HUES6 (cell line): Measurements from ENCODE around the gene LONRF3.
"Not testable (repeated sequence)": the region's sequence is repeated elsewhere in the genome, so short reads cannot be mapped to it uniquely, and the experiment has no call there.

Experiments
- H3K27ac ChIP-seq: 2 replicates; pipeline ENCODE4 v1.7.0; 2013; ENCODE audit warnings: low read depth, mild to moderate bottlenecking, low read length, inconsistent platforms
- H3K27me3 ChIP-seq: 2 replicates; pipeline ENCODE4 v1.6.1; 2013; ENCODE audit warnings: low read length; ENCODE audit not compliant: control insufficient read depth, insufficient read depth
- H3K36me3 ChIP-seq: 2 replicates; pipeline ENCODE4 v1.6.1; 2013; ENCODE audit warnings: low read length; ENCODE audit not compliant: control insufficient read depth, insufficient read depth
- H3K4me1 ChIP-seq: 2 replicates; pipeline ENCODE4 v1.6.1; 2013; ENCODE audit warnings: low read length; ENCODE audit not compliant: control insufficient read depth, insufficient read depth
- H3K4me3 ChIP-seq: 2 replicates; pipeline ENCODE4 v1.5.1; 2013; ENCODE audit warnings: low read depth, low read length
- H3K9ac ChIP-seq: one replicate; pipeline ENCODE4 v1.6.1; 2013; ENCODE audit warnings: mild to moderate bottlenecking, low read length
- H3K9me3 ChIP-seq: 2 replicates; pipeline ENCODE4 v1.6.1; 2013; ENCODE audit warnings: low read depth, low read length; ENCODE audit not compliant: control insufficient read depth, insufficient read depth

LONRF3 gene

GRCh38 chrX:118988911-118989310, 14.5 kb downstream of the LONRF3 start:
- H3K27me3 ChIP-seq: peaks cover 63% of the 10 kb centered on the region
- peaks cover 30% of the 10 kb centered on the region for H3K4me1 ChIP-seq
- H3K9ac ChIP-seq: no peak overlapping the region
- no peak overlapping the region for H3K4me3 ChIP-seq
- H3K9me3 ChIP-seq: no peaks in the 10 kb centered on the region
- H3K27ac ChIP-seq: no peak overlapping the region
- H3K36me3 ChIP-seq: no peaks in the 10 kb centered on the region

DNA sequence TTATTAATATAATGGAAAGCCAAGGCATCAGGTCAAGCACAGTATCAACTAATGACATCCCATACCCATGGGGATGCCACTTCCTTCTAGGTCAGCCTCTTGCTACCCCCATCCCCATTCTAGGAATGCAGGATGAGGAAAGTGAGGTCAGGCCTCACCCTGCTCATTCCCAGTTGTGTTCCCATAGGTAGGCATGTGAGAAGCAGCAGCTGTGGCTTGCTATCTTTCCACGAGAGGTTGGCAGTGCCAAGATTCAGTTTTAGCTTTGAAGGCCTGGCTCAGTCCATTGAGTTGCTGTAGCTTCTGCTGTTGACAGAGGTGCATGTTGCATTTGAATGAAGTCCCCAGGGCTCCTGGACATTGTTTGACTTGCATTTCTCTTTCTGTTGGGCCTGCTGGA, 15.5 kb downstream of the LONRF3 start:
- Histone ChIP-seq H3K27me3 (peaks cover 53% of the 10 kb centered on the region), H3K4me1 (peaks cover 30% of the 10 kb centered on the region), H3K4me3 (no peak overlapping the region), H3K9ac (no peak overlapping the region), H3K27ac (no peak overlapping the region), H3K9me3 (no peaks in the 10 kb centered on the region), H3K36me3 (no peaks in the 10 kb centered on the region)

- Histone ChIP-seq H3K27me3 (peaks cover 46% of the 10 kb centered on the region), H3K9me3 (no peaks in the 10 kb centered on the region), H3K36me3 (no peaks in the 10 kb centered on the region), H3K4me3 (no peak overlapping the region), H3K4me1 (peaks cover 30% of the 10 kb centered on the region), H3K9ac (no peak overlapping the region), H3K27ac (no peak overlapping the region; the same call in 1 of the 2 replicates)
These were observed 16.3 kb downstream of the LONRF3 start for GRCh38 chrX:118990512-118991227.

DNA sequence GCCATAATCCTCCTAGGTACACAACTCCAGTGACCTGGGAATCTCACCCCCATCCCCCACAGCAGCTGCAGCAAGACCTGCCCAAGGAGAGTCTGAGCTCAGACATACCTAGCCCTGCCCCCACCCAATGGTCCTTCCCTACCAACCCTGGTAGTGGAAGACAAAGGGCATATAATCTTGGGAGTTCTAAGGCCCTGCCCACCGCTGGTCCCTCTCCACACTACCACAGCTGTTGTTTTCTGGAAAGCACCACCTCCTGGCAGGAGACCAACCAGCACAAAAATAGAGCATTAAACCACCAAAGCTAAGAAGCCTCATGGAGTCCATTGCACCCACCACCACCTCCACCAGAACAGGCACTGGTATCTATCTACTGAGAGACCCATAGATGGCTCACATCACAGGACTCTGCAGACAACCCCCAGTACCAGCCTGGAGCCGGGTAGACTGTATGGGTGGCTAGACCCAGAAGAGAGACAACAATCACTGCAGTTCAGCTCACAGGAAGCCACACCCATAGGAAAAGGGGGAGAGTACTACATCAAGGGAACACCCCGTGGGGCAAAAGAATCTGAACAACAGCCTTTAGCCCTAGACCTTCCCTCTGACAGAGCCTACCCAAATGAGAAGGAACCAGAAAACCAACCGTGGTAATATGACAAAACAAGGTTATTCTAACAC, 18.2 kb downstream of the LONRF3 start:
- H3K27ac ChIP-seq, H3K9me3 ChIP-seq, H3K4me3 ChIP-seq, H3K36me3 ChIP-seq: not testable (repeated sequence)
- H3K27me3 ChIP-seq: peaks cover 32% of the 10 kb centered on the region
- H3K9ac ChIP-seq: peak overlapping the region; percentile 4
- peaks cover 30% of the 10 kb centered on the region for H3K4me1 ChIP-seq

- H3K27ac ChIP-seq: no peak overlapping the region
- H3K9me3 ChIP-seq: no peaks in the 10 kb centered on the region
- H3K36me3 ChIP-seq: no peaks in the 10 kb centered on the region
These were observed 29.0 kb downstream of the LONRF3 start for GRCh38 chrX:119003462-119003861.

GRCh38 chrX:119004920-119005524, 30.6 kb downstream of the LONRF3 start:
- H3K27me3 ChIP-seq: peaks cover 17% of the 10 kb centered on the region

More at GRCh38 chrX:119003462-119003861, 29.0 kb downstream of the LONRF3 start:
- Histone ChIP-seq H3K4me1 (peaks cover 3% of the 10 kb centered on the region; the same call in 1 of the 2 replicates), H3K9ac (no peak overlapping the region), H3K4me3 (no peak overlapping the region), H3K27me3 (peaks cover 28% of the 10 kb centered on the region)

DNA sequence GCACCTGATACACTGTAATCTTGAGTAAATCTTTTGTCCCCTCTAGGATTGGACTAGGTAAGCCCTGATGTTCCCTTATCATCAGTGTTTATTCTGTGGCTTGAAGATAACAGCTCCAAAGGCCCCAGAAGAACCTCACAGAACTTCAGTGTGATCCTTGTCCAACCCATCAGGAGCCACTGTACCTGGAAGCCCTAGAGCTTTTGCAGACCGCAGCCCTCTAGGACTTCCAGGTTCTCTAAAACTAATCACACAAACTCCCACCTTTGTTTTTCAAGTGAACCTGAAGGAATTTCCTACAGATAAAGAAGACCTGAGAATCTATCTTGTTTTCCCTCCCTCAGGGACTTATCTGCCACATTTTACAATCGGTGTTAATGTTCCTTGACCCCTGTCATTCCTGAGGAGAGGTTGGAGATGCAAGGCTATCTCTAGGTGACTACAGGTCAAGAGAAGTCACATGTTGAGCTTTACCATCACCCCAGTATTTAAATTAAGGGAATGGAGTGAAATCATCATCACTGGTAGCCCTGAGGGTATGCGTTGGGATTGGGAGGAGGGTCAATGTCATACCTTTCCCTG, 32.9 kb downstream of the LONRF3 start:
- Histone ChIP-seq H3K9ac (no peak overlapping the region), H3K27me3 (peaks cover 2% of the 10 kb centered on the region; the same call in 1 of the 2 replicates), H3K4me3 (no peak overlapping the region), H3K9me3 (no peaks in the 10 kb centered on the region), H3K4me1 (peaks cover 3% of the 10 kb centered on the region; the same call in 1 of the 2 replicates), H3K27ac (no peak overlapping the region), H3K36me3 (no peaks in the 10 kb centered on the region)

More at GRCh38 chrX:119004920-119005524, 30.6 kb downstream of the LONRF3 start:
- Histone ChIP-seq H3K4me1 (peaks cover 3% of the 10 kb centered on the region; the same call in 1 of the 2 replicates), H3K9me3 (no peaks in the 10 kb centered on the region), H3K36me3 (no peaks in the 10 kb centered on the region), H3K9ac (no peak overlapping the region), H3K4me3 (no peak overlapping the region), H3K27ac (no peak overlapping the region)

- H3K9ac ChIP-seq: no peak overlapping the region
- H3K27ac ChIP-seq: no peak overlapping the region
- no peaks in the 10 kb centered on the region for H3K36me3 ChIP-seq
- H3K27me3 ChIP-seq: no peaks in the 10 kb centered on the region
- no peak overlapping the region for H3K4me3 ChIP-seq
- no peaks in the 10 kb centered on the region for H3K9me3 ChIP-seq
- peaks cover 3% of the 10 kb centered on the region; the same call in 1 of the 2 replicates for H3K4me1 ChIP-seq
These were observed 33.8 kb downstream of the LONRF3 start for GRCh38 chrX:119008110-119008744.

- Histone ChIP-seq H3K9me3 (no peaks in the 10 kb centered on the region), H3K27ac (no peak overlapping the region), H3K36me3 (no peaks in the 10 kb centered on the region), H3K9ac (no peak overlapping the region), H3K4me3 (no peak overlapping the region), H3K4me1 (peaks cover 3% of the 10 kb centered on the region; the same call in 1 of the 2 replicates), H3K27me3 (peaks cover 4% of the 10 kb centered on the region)
These were observed 34.7 kb downstream of the LONRF3 start for GRCh38 chrX:119009071-119009470.

DNA sequence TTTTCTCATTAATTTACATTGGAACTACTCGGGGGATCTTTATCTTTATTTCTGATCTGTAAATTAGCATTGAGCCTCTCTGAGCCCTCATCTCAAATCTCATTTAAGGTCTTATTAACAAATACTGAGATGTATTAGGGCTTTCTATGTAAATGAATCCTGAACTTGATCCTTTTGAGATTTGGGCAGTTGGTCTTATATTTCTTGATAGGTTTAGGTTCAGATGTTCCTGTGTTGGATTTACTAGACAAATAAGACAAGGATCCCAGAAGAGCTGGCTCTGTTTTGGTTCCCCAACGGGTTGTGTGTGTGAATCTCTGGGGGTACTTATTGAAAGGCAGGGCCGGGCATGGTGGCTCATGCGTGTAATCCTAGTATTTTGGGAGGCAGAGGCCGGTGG, 36.1 kb downstream of the LONRF3 start:
- peaks cover 10% of the 10 kb centered on the region for H3K27me3 ChIP-seq
- no peak overlapping the region for H3K4me3 ChIP-seq
- peaks cover 3% of the 10 kb centered on the region; the same call in 1 of the 2 replicates for H3K4me1 ChIP-seq
- H3K9me3 ChIP-seq: no peaks in the 10 kb centered on the region
- no peak overlapping the region for H3K9ac ChIP-seq
- no peak overlapping the region for H3K27ac ChIP-seq
- H3K36me3 ChIP-seq: no peaks in the 10 kb centered on the region
